GM21423 (cell line): ENCODE measurements around the gene NOTCH1.

ENCODE experiments used
- ATAC-seq: cut with Tn5 transposase; IDR thresholded peaks from one replicate; pipeline ENCODE4 v1.9.1; 2021; ENCODE audit warnings: mild to moderate bottlenecking, moderate library complexity; ENCODE audit not compliant: unreplicated experiment

Gene NOTCH1

DNA sequence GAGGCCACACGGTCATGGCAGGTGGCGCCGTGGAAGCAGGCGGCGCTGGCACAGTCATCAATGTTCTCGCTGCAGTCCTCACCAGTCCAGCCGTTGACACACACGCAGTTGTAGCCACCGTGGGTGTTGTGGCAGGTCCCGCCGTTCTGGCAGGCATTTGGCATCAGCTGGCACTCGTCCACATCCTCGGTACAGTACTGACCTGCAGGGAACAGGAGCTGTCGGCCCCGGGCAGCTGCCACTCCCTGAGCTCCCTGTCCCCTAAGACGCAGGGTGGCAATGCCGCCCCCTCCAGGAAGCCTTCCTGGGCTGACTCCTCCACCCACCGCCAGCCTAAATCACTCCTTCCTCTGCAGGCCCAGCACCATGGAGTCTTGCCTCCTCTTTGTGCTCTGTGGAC lies 27.2 kb downstream of the NOTCH1 start:
- no peak for ATAC-seq

DNA sequence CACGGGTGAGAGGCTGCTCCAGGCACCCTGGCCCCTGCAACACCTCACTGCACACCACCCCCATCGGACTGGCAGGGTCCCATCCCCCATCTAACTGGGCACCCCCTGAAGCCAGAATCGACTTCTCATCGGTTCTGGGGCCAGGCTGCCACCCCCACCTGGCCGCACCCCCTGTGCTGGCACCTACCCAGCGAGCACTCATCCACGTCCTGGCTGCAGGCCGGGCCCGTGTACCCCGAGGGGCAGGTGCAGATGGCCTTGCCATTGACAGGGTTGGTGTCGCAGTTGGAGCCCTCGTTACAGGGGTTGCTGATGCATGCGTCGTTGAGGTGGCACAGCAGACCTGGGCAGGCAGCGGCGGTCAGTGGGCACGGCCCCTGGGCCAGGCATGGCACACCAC lies 27.9 kb downstream of the NOTCH1 start:
- ATAC-seq = no peak

- no peak for ATAC-seq
These were observed 28.7 kb downstream of the NOTCH1 start for GRCh38 chr9:136517012-136517743.

- no peak for ATAC-seq
These were observed 29.6 kb downstream of the NOTCH1 start for GRCh38 chr9:136516191-136516654.

DNA sequence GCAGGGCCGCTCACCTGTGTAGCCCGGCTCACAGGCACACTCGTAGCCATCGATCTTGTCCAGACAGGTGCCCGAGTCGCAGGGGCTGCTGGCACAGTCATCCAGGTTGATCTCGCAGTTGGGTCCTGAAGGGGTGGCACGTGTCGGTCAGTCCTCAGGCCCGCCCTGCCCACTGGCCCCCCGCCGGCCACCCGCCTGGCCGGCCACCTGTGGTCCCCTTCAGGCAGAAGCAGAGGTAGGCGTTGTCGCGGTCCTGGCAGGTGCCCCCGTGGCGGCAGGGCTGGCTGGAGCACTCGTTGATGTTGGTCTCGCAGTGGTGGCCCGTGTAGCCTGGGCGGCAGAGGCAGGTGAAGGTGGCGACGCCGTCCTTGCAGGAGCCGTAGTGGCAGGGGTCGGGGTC lies 30.6 kb downstream of the NOTCH1 start:
- ATAC-seq = no peak

- no peak for ATAC-seq
These were observed 31.7 kb downstream of the NOTCH1 start for GRCh38 chr9:136514022-136514714.

DNA sequence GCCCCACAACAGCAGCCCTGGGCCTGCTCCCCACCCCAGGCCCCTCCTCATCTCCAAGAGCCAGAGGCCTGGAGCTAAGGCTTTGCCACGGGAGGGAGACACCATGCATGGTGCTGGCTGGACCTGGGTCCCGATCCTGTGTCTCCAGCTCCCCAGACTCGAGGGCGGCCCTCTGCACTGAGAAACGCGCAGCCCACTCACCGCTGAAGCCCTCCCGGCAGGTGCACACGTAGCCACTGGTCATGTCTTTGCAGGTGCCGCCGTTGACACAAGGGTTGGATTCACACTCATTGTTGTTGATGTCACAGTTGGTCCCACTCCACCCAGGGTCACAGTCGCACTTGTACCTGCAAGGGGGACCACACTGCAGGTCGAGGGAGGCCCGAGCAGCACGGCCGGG lies 32.7 kb downstream of the NOTCH1 start:
- ATAC-seq = no peak

DNA sequence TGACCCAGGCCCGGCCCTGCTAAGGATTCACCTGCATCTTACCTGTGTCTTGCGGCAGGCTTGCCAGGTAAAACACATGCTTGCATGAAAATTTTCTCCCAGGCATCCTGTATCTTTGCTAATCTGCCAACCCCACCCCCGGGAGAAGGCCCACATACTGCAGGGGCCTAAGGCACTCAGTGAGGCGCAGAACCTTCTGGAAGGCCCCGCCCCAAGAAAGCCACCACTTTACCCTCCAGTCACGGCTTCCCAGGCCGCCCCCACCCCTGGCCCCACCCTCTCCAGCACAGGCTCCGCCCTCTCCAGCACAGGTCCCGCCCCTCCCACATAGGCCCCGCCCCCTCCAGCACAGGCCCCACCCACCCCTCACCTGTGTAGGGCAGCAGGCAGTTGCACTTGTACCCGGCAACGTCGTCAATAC lies 33.2 kb downstream of the NOTCH1 start:
- no peak for ATAC-seq

DNA sequence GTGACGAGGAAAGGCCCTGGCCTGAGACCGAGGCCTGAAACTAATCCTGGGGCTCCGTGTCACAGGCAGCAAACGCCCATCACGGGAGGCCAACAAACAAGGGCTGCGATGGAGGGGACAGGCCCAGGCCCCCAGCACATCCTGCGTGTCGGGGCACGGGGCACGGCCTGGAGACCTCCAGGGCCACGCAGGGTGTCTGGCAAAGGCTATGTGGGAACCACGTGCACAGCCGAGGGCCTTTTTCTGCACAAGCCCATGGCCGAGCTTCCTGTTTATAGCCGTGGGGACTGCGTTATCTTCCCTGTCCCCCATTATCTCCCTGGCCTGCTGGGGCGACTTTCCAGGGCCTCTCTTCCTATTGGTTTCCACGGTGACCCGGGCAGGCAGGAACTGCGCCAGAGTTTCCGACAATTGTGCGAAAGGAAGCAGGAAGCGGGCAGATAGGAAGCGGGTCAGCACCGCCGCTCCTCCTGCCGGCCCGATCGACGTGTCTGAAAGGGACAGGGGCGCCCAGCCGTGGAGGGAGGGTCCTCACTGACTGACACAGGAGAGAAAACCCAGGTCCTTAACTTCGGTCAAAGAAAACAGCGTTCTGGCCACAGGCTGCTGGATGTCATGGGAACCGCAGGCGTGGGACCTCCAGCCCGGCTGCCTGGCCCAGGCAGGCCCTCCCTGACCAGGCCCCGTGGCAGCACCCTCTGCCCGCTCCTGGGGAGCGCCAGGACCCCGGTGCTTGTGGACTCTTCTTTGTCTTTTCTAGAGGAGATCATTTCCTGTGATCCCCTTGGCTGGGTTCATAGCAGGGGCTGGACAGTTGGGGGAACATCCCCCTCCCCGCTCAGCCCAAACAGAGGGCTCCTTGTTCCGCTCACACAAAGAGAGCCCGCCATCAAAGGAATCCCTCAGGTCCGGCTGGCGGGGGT lies 33.9 kb downstream of the NOTCH1 start:
- ATAC-seq = no peak

- no peak for ATAC-seq
These were observed 34.6 kb downstream of the NOTCH1 start for GRCh38 chr9:136511144-136511669.

GRCh38 chr9:136510561-136510960 lies 35.3 kb downstream of the NOTCH1 start:
- no peak for ATAC-seq

- no peak for ATAC-seq
These were observed 36.3 kb downstream of the NOTCH1 start for GRCh38 chr9:136509549-136509948.

GRCh38 chr9:136508729-136509500 lies 36.9 kb downstream of the NOTCH1 start:
- no peak for ATAC-seq

DNA sequence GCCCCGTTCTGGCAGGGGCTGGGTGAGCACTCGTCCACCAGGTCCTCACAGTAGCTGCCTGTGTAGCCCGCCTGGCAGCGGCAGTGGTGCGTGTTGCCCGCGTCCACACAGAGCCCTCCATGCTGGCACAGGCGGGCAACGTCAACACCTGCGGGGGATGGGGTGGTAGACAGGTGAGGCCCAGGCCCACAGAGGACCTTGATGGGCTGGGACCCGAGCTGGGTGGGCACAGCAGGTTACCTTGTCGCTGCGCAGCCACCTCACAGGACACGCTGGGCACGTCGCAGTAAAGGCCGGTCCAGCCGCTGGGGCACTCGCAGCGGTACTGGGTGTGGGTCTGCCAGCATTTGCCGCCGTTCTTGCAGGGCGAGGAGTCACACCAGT lies 37.9 kb downstream of the NOTCH1 start:
- no peak for ATAC-seq

GRCh38 chr9:136507221-136507991 lies 38.4 kb downstream of the NOTCH1 start:
- no peak for ATAC-seq

DNA sequence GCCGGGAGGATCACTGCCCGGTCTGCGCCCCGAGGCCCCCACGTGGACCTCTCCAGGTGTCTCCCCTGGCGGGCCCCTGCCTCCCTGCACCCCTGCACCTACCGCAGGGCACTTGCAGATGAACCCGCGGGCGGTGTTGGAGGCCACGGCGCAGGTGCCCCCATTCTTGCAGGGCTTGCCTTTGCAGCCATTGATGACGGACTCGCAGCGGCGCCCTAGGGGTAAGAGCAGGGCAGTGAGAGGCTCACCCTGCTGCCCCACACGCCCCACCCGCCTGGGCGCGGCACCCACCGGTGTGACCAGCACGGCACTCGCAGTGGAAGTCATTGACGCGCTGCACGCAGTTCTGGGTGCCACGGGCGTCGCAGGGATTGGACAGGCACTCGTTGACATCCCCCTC lies 39.4 kb downstream of the NOTCH1 start:
- ATAC-seq = no peak

- ATAC-seq = no peak
These were observed 40.1 kb downstream of the NOTCH1 start for GRCh38 chr9:136505406-136506403.
